Hematopoietic multipotent progenitor cell treated with erythropoietin and hydrocortisone succinate and interleukin-3 and kit ligand, for 4 days (in vitro differentiated cells): ENCODE measurements around the gene LSR.
A peak's percentile ranks its signal among the peaks of the same experiment; 100 is the strongest.
"Not testable (repeated sequence)": the region's sequence is repeated elsewhere in the genome, so short reads cannot be mapped to it uniquely, and the experiment has no call there.

ENCODE experiments used
- DNase-seq: peaks from one replicate; pipeline ENCODE4 v3.0.0-alpha.2; 2015

The LSR gene

DNA sequence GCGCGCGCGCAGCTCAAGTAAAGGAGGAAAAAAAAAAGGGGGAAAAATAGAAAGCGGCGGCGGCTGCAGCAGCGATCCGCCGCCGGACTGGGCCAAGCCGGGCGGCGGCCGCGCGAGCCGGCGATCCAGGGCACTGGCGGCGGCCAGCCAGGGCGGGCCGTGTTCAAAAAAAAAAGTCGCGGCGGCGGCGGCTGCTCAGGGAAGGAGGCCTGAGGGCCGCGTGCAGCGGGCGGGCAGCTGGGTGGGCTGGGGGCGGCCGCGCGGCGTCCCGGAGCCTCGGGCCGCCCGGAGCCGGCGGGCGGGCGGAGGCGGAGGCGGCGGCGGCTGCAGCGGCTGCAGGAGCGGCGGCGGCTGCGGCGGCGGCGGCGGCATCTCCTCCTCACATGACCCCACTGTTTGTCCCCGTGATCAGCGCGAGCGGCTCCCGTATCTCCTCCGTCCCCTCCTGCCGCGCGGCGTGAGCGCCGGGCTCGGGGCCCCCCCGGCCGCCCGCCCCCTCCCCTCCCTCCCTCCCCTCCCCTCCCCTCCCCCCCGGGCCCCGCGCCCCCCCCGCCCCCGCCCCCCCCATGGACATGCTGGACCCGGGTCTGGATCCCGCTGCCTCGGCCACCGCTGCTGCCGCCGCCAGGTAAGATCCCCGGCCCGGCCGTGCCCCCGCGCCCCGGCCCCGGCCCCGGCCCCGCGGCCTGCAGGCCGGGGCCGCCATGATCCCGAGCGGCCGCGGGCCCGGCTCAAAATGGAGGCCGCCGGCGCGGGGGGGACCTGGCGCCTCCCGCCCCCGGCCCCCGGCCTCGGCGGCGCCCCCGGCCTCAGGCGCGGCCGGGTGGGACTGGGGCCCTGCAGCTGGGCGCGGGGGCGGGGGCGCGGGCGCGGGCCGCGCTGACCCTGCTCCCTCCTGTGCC, 20.0 kb downstream of the LSR start, which contains the start of gene USF2:
Gene USF2, plus strand, starts transcription at position 427 of the 902 bp plus-strand sequence. Its CDS starts 140 bp downstream, at position 567.
- peak; percentile 92 for DNase-seq

DNA sequence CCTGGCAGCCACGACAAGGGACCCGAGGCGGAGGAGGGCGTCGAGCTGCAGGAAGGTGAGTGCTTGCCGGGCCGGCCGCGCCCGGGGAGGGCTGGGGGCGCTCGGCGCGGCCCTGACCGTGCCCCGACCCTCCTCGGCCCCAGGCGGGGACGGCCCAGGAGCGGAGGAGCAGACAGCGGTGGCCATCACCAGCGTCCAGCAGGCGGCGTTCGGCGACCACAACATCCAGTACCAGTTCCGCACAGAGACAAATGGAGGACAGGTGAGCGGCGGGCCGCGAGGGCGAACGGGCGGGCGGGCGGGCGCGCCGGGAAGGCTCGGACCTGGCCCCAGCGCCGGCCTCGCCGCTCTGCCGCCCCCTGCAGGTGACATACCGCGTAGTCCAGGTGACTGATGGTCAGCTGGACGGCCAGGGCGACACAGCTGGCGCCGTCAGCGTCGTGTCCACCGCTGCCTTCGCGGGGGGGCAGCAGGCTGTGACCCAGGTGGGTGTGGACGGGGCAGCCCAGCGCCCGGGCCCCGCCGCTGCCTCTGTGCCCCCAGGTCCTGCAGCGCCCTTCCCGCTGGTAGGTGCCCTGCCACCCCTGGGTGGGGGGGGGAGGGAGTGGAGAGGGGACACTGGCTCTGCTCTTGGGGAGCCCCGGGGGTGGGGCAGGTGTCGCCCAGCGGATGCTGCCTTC, 20.8 kb downstream of the LSR start:
- peak; percentile 88 for DNase-seq

DNA sequence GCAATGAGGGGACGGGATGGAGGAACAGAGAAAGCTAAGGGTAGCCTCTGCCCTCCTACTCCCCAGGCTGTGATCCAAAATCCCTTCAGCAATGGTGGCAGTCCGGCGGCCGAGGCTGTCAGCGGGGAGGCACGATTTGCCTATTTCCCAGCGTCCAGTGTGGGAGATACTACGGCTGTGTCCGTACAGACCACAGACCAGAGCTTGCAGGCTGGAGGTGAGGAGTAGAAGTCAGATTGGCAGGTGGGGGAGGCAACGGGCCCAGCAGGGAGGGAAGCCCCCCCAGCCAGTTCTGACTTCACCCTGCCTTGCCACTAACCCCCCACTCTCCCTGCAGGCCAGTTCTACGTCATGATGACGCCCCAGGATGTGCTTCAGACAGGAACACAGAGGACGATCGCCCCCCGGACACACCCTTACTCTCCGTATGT, 21.6 kb downstream of the LSR start:
- no peak for DNase-seq

DNA sequence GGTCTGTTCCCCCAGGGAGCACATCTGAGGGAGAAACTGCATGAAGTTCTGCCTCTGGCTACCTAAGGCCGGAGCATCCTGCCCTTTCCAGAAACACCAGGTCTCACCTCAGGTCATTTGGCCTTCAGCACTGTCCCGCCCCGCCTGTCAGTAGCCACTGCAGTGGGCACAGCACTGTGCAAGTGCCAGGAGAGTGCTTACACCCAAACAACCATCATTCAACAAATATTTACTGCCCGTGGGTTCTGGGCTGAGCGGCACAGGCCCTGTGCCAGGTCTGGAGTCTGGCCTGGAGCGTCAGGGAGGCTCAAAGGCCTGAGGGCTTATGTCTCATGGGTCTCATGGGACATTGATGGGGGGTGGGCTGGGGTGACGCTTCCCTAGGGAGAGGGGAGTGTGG, 22.7 kb downstream of the LSR start:
- DNase-seq, result no peak

DNA sequence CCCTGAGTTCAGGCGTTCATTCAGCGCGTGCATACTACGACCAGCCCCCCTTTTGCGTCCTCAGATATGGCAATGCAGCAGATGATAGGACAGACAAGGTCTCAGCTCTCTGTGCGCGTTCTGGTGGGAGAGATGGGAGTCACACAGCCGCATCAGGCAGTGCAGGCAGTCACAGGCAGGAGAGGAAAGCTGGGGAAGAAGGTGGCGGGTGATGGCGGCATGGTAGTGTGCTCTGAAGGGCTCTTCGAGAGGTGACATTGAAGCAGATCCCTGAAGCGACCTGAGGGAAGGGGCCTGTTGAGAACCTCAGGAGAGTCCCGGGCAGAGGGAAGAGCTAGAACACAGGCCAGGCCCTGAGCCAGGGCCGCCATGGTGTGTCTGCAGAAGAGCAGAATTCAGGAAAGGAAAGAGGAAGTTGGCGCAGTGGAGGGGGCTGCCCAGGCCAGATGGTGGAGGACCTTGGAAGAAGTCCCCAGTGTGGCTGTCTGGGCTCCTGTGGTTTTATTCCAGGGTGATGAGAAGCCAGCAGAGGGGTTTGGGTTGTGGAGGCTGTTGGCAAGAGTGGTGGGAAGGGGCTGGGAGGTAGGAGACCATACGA, 23.4 kb downstream of the LSR start:
- DNase-seq, result peak; percentile 78

DNA sequence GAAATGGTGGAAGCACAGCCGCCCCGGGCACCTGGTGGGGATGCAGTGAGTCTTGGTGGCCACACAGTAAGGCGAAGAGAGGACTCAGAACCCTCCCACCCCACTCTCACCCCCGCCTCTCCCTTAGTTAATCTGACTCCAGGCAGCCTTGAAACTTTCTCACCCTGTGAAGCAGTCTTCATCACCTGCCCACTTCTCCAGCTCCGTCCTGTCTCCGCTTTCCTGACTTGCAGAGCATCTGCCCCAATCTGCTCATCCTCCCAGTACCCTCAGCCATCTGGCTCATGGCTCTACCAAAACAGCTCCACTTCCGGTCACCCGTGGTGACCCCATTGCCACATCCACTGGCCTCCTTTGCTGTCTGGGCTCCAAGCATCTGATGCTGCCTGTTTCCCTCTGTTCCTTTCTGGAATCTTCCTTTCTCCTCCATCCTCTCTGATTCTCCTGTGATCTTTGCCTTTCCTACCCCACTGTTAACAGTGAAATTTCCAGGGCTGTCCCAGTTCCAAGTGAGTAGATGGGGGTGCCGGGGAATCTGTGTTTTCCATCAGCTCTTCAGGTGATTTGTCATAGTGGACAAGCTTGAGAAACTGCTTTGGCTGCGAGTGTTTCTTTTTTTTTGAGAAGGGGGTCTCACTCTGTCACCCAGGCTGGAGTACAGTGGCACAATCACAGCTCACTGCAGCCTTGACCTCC, 24.3 kb downstream of the LSR start:
- no peak for DNase-seq

DNA sequence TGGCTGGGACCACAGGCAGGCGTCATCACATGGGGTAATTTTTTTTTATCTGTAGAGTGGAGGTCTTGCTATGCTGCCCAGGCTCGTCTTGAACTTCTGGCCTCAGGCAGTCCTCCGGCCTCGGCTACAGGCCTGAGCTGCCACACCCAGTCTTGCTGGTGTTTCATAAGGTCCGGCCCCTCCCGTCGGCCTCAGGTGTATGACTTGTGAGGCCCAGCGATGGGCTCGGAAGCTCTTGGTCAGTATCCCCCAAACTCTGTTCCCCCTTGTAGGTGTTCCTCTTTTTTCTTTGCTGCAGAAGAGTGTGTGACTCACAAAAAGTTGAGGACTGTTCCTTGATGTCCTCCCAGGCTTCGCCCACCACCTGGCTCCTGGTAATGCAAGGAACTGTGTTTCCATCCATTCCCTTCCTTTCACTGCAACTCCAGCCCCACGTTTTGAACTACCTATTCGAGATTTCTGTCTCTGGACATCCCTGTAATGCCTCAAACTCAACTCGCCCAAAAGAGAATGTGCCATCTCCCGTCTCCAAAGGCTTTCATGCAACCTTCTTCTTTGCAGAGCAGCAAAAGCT, 25.0 kb downstream of the LSR start:
- DNase-seq, result no peak

DNA sequence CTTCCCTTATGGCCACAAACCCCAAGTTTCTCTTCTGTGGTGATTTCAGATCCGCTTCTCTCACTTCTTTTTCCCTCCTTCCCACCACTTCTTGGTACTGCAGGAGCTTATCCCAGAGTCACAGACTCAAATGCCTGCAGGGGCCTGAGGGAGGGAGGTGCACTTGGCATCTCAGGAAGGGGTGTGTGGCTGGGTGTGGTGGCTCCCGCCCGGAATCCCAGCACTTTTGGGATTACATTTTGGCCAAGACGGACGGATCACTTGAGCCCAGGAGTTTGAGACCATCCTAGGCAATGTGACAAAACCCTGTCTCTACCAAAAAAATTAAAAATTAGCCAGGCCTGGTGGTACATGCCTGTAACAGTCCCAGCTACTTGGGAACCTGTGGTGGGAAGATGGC, 25.5 kb downstream of the LSR start:
- no peak for DNase-seq

DNA sequence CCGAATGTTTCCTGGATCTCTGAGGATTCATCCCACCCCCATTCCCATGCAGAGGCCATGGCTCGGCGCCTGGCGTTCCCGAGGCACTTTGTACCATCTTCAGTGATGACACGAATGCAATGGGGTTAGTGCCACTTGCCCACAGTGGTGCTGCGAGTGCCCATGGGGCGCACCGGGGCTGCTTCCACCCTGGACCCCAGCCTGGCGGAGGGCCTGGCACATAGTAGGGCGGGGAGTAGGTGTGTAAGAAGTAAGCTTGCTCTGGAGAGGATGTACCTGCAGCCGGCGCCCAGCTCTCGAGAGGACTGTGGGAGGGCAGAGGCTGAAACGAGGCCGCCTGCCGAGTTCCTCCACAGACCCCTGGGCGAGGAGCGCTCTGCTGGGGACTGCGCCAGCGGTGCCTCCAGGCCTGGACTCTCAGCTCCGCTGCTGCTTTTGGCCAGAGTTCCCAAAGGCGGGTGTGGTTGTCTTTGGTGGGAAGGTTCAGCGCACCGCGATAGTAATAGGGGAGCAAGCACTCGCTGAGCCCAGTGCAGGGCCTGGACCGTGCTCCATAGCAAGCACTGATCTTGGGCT, 28.0 kb downstream of the LSR start:
- no peak for DNase-seq

DNA sequence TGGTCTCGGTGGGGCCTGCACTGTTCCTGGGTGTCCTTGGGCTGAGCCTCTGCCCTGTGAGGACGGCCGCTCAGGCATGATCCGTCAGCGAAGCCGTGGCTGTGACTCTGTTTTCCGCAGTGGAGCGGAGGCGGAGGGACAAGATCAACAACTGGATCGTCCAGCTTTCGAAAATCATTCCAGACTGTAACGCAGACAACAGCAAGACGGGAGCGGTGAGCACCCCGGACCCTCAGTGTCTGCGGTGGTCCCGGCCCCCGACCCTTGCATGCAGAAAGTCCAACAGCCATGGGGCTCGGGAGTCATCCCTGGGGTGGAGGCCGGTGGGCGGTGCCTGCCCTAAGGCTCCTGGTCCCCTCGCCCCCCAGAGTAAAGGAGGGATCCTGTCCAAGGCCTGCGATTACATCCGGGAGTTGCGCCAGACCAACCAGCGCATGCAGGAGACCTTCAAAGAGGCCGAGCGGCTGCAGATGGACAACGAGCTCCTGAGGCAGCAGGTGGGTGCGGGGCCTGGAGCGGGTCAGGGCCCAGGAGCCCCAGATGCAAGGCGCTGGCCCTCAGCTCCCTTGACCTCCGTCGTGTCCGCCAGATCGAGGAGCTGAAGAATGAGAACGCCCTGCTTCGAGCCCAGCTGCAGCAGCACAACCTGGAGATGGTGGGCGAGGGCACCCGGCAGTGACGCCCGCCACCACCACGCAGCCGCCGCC, 29.9 kb downstream of the LSR start:
- DNase-seq, result no peak

DNA sequence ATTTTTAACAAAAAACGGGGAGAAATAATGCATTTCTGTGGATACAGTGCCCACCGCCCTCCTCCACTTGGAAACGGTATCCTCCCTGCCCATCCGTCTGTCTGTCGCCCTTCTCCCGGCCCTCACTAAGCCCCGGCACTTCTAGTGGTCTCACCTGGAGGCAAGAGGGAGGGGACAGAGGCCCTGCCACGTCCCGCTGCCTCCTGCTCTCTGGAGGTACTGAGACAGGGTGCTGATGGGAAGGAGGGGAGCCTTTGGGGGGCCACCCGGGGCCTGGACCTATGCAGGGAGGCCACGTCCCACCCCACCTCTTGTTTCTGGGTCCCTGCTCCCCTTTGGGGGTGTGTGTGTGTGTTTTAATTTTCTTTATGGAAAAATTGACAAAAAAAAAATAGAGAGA, 30.6 kb downstream of the LSR start:
- no peak for DNase-seq

DNA sequence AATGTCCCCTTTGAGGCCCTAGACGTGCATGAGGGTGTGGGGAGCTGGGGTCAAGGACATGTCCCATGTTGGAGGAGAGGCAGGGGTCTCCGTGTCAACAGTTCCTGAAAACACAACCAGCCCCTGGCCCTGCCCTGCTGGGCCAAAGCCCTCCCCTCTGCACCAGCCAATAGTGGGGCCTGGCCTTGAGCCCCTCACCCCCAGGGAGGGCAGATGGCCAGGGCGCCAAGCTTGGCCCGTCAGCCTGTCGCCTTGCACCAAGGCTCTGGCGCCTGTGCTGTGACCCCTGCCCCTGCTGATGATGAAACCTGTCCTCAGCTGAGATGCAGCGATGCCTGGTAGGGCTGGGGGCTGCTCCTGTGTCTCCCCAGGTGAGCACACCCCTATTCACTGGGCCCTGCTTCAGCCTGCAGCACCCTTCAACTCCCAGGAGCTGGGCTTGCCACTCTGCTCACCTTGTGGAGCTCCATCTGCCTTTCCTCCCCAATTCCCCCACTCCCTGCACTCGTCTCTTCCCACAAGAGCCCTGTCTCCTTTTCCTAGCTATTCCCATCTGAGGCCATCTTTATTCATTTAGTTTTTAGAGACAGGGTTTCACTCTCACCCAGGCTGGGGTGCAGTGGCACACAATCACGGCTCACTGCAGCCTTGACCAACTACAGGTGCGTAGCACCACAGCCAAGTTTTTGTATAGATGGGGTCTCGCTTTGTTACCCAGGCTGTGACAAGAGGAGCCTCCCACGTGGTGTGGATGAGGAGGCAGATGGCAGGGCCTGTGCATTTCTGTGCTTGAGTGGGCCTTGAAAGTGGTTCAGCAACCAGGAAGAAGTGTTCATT, 31.4 kb downstream of the LSR start:
- no peak for DNase-seq

DNA sequence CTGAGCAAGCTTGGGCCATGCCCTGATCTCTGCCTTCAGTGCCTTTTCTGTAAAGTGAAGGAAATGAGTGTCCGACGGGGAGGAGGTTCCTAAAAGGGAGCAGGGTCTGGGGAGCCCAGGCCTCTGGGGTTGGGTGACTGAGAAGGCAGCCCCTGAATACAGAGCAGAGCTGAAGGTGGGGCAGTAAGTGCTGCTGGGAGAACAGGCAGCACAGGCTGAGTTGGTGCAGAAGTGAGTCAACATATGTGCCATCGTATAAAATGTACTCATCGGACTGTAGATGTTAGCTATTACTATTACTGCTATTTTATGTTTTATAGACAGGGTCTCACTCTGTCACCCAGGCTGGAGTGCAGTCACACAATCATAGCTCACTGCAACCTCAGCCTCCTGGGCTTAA, 32.5 kb downstream of the LSR start:
- DNase-seq, result no peak

DNA sequence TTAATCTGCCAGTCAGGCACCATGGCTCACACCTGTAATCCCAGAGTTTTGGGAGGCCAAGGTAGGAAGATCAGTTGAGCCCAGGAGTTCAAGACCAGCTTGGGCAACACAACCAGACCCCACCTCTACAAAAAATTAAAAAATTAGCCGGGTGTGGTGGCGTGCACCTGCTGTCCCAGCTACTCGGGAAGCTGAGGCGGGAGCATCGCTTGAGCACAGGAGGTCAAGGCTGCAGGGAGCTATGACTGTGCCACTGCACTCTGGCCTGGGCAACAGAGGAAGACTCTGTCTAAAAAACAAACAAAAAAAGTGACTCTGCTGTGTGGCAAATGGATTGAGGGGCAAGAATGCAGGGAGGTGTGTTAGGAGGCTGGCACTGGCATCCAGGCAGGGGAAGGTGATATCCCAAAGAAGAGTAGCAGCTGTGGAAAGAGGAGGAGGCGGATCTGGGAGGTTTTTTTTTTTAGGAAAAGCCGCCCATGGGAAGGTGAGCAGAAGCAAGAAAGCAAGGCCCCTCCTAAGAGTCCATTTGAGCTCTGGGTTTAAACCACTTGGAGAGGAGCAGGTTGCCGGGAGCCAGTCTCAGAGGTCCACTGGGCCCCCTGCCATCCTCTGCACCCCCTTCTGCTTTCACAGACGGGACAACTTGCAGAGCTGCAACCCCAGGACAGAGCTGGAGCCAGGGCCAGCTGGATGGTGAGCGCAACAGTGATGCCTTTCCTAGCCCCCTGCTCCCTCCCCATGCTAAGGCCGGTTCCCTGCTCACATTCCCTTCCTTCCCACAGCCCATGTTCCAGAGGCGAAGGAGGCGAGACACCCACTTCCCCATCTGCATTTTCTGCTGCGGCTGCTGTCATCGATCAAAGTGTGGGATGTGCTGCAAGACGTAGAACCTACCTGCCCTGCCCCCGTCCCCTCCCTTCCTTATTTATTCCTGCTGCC, 35.6 kb downstream of the LSR start:
- DNase-seq, result no peak

DNA sequence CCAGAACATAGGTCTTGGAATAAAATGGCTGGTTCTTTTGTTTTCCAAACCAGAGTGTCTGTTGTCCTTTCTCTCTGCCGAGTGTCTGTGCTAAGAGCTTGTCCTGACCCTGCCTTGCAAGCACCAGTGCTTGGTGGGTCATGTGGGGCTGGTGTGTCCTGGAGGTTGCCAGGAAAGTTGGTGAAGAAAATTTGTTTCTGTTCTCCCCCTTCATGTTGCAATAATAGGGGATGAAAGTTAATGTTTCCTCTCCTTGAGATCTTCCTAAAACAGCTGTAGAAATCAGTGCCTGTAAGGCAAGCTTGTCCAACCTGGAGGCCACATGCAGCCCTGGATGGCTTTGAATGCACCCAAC, 36.3 kb downstream of the LSR start:
- no peak for DNase-seq

DNA sequence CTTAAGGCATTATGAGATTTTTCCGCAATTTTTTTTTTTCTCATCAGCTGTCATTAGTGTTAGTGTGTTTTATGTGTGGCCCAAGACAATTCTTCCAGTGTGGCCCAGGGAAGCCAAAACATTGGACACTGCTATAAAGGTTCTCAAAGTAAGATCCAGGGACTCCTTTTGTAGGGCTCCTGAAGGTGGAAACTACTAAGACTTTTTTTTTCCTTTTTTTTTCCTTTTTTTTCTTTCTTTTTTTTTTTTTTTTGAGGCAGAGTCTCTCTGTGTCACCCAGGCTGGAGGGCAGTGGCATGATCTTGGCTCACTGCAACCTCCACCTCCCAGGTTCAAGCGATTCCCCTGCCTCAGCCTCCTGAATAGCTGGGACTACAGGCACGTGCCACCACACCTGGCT, 36.7 kb downstream of the LSR start:
- not testable (repeated sequence) for DNase-seq

DNA sequence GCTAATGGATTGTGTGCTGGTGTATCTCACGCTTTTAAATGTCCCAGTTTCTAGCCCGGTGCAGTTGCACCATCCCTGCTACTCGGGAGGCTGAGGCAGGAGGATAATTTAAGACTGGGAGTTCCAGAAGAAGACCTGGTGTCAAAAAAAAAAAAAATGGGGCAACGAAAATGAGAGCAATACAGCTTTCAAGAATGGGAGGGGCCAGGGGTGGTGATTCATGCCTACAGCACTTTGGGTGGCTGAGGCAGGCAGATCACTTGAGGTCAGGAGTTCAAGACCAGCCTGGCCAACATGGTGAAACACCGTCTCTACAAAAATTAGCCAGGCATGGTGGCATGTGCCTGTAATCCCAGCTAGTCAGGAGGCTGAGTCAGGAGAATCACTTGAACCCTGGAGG, 37.3 kb downstream of the LSR start:
- not testable (repeated sequence) for DNase-seq

DNA sequence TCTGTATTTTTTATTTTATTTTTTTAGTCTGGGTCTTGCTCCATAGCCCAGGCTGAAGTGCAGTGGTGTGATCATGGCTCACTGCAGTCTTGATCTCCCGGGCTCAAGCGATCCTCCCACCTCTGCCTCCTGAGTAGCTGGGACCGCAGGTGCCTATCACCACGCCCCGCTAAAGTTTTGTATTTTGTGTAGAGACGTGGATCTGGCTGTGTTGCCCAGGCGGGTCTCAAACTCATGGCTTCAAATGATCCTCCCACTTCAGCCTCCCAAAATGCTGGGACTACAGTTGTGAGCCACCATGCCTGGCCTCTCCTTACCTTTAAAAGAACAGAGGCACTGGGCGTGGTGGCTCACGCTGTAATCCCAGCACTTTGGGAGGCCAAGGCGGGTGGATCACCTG, 38.9 kb downstream of the LSR start:
- DNase-seq, result no peak

DNA sequence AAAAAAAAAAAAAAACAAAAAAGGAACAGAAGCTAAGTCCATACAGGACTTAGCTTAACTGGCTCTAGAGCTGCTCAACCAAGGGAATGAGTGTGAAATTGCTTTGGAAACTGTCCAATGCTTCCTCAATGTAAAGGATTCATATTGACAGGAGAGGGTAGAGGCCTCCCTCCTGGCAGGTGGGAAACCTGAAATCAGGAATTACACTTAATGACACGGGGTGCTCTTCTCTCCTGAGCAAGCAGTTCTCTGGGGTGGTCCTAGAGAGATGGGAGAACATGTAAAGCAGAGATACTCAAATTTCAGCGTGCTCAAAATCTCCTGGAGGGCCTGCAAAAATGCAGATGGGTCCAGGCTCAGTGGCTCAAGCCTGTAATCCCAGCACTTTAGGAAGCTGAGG, 39.5 kb downstream of the LSR start:
- no peak for DNase-seq

DNA sequence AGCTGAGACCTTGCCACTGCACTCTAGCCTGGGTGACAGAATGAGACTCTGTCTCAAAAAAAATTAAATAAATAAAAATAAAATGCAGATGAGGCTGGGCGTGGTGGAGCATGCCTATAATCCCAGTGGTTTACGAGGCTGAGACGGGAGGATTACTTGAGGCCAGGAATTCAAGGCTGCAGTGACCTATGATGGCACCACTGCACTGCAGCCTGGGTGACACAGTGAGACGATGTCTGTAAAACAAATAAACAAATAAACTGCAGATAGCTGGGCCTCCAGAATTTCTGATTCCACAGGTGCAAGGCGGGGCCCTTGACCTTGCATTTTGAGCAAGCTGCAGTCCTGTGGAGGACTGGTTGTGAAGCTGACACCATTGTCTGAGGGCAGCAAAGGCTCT, 40.1 kb downstream of the LSR start:
- no peak for DNase-seq
